A549 (cell line): ENCODE results near the gene PIGO. TPM values are rescaled to one million over a fixed set of nuclear protein-coding genes. Genes with fewer than 3 reads are reported as not detected.

Experiments used
- ATAC-seq, 2 experiments: fragments of 200-7000 bp in 1 of 2; fragments of >200 bp in 1 of 2; cut with Nextera tagmentation in 1 of 2; cut with Tn5 transposase in 1 of 2; 3 replicates each; pipeline versions ENCODE4 v1.8.0 to v1.9.1; 2018 to 2020; ENCODE audit warnings: mild to moderate bottlenecking in 1 of 2, moderate library complexity in 1 of 2
- CTCF ChIA-PET: fragments of 300-600 bp; sonication (Branson Sonifier 250); formaldehyde crosslinking; extraction: SDS; loops from one replicate; lab custom pipeline; 2021; ENCODE audit warnings: antibody characterized with exemption, inconsistent platforms; lab: Yijun Ruan, JAX
- POLR2A ChIA-PET: fragments of 350-600 bp; formaldehyde crosslinking; extraction: SDS; loops from one replicate; lab custom pipeline; 2021; ENCODE audit warnings: antibody characterized with exemption, inconsistent platforms; lab: Yijun Ruan, JAX
- DNase-seq, 2 experiments: peaks; one replicate each; pipeline versions ENCODE4 v3.0.0 to v3.0.0-alpha.2; 2011 to 2016; ENCODE audit warnings: low read depth in 1 of 2, low spot score in 1 of 2
- FAIRE-seq: peaks from 2 replicates; lab custom pipeline; 2011; peaks lifted over from hg19 to GRCh38; lab: Jason Lieb, UNC
- H3K27ac ChIP-seq, 2 experiments: fragments of >200 bp; sonication (Bioruptor Twin); formaldehyde crosslinking; 3 replicates each; pipeline ENCODE4 v1.5.1; 2016 to 2017
- H3K4me1 ChIP-seq: fragments of >200 bp; sonication (Bioruptor Twin); formaldehyde crosslinking; 3 replicates; pipeline ENCODE4 v1.6.1; 2016
- H3K4me2 ChIP-seq: fragments of >200 bp; sonication (Bioruptor Twin); formaldehyde crosslinking; 3 replicates; pipeline ENCODE4 v1.6.1; 2016
- H3K4me3 ChIP-seq: fragments of >200 bp; sonication (Bioruptor Twin); formaldehyde crosslinking; 3 replicates; pipeline ENCODE4 v1.5.1; 2016
- H3K9me3 ChIP-seq: fragments of >200 bp; sonication (Bioruptor Twin); formaldehyde crosslinking; 3 replicates; pipeline ENCODE4 v1.6.1; 2016
- ATOH8 ChIP-seq: fragments of 250-450 bp; sonication (Bioruptor Pico); IDR thresholded peaks from 2 replicates; pipeline ENCODE4 v1.5.0; 2020; ENCODE audit warnings: low read depth, mild to moderate bottlenecking, moderate library complexity
- BCL3 ChIP-seq: fragments of >200 bp; sonication (Bioruptor Twin); formaldehyde crosslinking; IDR thresholded peaks from 3 replicates; pipeline ENCODE4 v1.6.1; 2016
- CBX8 ChIP-seq: fragments of 200-600 bp; sonication (generic); IDR thresholded peaks from 2 replicates; pipeline ENCODE4 v1.6.1; 2016
- CHD2 ChIP-seq: fragments of 150-350 bp; IDR thresholded peaks from 2 replicates; pipeline ENCODE4 v1.6.1; 2014; ENCODE audit warnings: low read length; ENCODE audit not compliant: partially characterized antibody
- EP300 ChIP-seq, 2 experiments: fragments of >200 bp; sonication (Bioruptor Twin); formaldehyde crosslinking; IDR thresholded peaks; 2 replicates in 1 of 2; 3 replicates in 1 of 2; pipeline ENCODE4 v1.6.1; 2016 to 2017
- HEYL ChIP-seq: fragments of 250-450 bp; sonication (Bioruptor Pico); IDR thresholded peaks from 2 replicates; pipeline ENCODE4 v1.8.0; 2021; ENCODE audit warnings: mild to moderate bottlenecking, moderate library complexity
- HMGXB4 ChIP-seq: fragments of 250-450 bp; sonication (Bioruptor Pico); IDR thresholded peaks from 2 replicates; pipeline ENCODE4 v1.5.0; 2021; ENCODE audit warnings: mild to moderate bottlenecking, moderate library complexity, borderline replicate concordance
- JUN ChIP-seq, 2 experiments: fragments of >200 bp; sonication (Bioruptor Twin); formaldehyde crosslinking; IDR thresholded peaks; 2 replicates in 1 of 2; 3 replicates in 1 of 2; pipeline ENCODE4 v1.6.1; 2016 to 2017
- MAZ ChIP-seq: fragments of 150-350 bp; IDR thresholded peaks from 2 replicates; pipeline ENCODE4 v1.6.1; 2014; ENCODE audit warnings: antibody characterized with exemption, low read depth, low read length, borderline replicate concordance
- MYC ChIP-seq: IDR thresholded peaks from 2 replicates; pipeline ENCODE4 v1.6.1; 2012; ENCODE audit warnings: mild to moderate bottlenecking, inconsistent platforms, low read length, improper control_type of control experiment, borderline replicate concordance
- NFE2L2 ChIP-seq: fragments of 150-350 bp; conservative IDR thresholded peaks from 2 replicates; pipeline ENCODE4 v1.6.1; 2014; ENCODE audit warnings: low read length
- PHF8 ChIP-seq: fragments of 200-600 bp; sonication (generic); IDR thresholded peaks from 2 replicates; pipeline ENCODE4 v1.6.1; 2016; ENCODE audit warnings: low read depth, mild to moderate bottlenecking, antibody characterized with exemption, moderate library complexity, borderline replicate concordance
- POLR2AphosphoS2 ChIP-seq: conservative IDR thresholded peaks from 2 replicates; pipeline ENCODE4 v1.6.1; 2012; ENCODE audit warnings: low read length, improper control_type of control experiment, inconsistent platforms
- SMC3 ChIP-seq: fragments of >200 bp; sonication (Bioruptor Twin); formaldehyde crosslinking; IDR thresholded peaks from 3 replicates; pipeline ENCODE4 v1.6.1; 2018; ENCODE audit warnings: inconsistent platforms
- TFCP2L1 ChIP-seq: fragments of 250-450 bp; sonication (Bioruptor Pico); IDR thresholded peaks from 2 replicates; pipeline ENCODE4 v1.5.0; 2021; ENCODE audit warnings: mild to moderate bottlenecking
- ZC3H11A ChIP-seq: fragments of 450-650 bp; IDR thresholded peaks from 2 replicates; pipeline ENCODE4 v1.6.1; 2014; ENCODE audit warnings: antibody characterized with exemption, mild to moderate bottlenecking
- WGBS: methylation state at CpG from one replicate; pipeline ENCODE4 v1.1.6; 2017; ENCODE audit errors: missing lambda C conversion rate; 5-methylcytosine and 5-hydroxymethylcytosine counted together
- polyA plus RNA-seq, 4 experiments: library from polyadenylated mRNA; depleted of rRNA in 3 of 4; stranded (reverse); fragments of >200 nt; fragmentation: RNase III in 1 of 4; extraction: RNeasy Plus Mini Kit Qiagen cat#74134 plus additional on column Dnase treatment in 1 of 4; gene quantifications; 2 replicates in 3 of 4; 3 replicates in 1 of 4; pipeline ENCODE4 v1.2.3, GENCODE V29; 2011 to 2017
- TF ChIP-seq, protein P1 (sequence below): fragments of >200 bp; sonication (Bioruptor Twin); formaldehyde crosslinking; IDR thresholded peaks from 3 replicates; pipeline ENCODE4 v1.5.1; 2016

The PIGO gene
- polyA plus RNA-seq, 2 of the 4 experiments (the other 2 are of a cell fraction) = 47.0 to 50.4 TPM

DNA sequence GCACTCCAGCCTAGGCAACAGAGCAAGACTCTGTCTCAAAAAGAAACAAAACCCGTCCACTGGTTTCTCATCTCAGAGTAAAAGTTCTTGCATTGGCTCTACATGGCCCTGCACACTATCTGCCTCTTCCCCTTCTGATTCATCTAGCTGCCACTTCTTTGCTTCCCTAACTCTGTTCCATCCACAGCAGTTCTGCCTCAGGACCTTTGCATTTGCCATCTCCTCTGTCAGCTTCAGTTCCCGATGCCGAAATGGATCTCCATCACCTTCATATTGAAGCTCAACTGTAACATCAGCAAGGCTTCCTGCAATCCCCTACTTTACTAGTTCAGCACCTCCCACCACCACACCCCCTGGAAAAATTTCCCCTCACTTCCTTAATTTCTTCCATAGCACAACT, 1.2 kb upstream of the PIGO start:
- ATAC-seq (no peak), FAIRE-seq (no peak), DNase-seq (no peak)
- ChIA-PET CTCF (interaction anchor here (0.8 to 7.3 kb wide), 10 partner anchors 10 to 456 kb away, joined by 3 to 110 read pairs (median 8); partner anchors contain the start of genes ATOSB, FANCG and VCP), POLR2A (interaction anchor here (0.7 to 1.8 kb wide), 3 partner anchors 14 to 215 kb away, joined by 4 to 7 read pairs (median 5); partner anchors contain the start of gene FANCG)
- H3K4me1 ChIP-seq = peaks cover 20% of the 10 kb centered on the region
- no peak overlapping the region for H3K4me2 ChIP-seq
- H3K27ac ChIP-seq = no peak overlapping the region
- TF ChIP-seq MAZ (no peak), CBX8 (no peak), EP300 (IDR thresholded peaks at IDR 0.05) (no peak), BCL3 (no peak), HMGXB4 (CRISPR knock-in tag) (no peak), HEYL (CRISPR knock-in tag) (no peak), JUN (IDR thresholded peaks at IDR 0.05) (no peak), TFCP2L1 (no peak)
- TF ChIP-seq, protein P1, sequence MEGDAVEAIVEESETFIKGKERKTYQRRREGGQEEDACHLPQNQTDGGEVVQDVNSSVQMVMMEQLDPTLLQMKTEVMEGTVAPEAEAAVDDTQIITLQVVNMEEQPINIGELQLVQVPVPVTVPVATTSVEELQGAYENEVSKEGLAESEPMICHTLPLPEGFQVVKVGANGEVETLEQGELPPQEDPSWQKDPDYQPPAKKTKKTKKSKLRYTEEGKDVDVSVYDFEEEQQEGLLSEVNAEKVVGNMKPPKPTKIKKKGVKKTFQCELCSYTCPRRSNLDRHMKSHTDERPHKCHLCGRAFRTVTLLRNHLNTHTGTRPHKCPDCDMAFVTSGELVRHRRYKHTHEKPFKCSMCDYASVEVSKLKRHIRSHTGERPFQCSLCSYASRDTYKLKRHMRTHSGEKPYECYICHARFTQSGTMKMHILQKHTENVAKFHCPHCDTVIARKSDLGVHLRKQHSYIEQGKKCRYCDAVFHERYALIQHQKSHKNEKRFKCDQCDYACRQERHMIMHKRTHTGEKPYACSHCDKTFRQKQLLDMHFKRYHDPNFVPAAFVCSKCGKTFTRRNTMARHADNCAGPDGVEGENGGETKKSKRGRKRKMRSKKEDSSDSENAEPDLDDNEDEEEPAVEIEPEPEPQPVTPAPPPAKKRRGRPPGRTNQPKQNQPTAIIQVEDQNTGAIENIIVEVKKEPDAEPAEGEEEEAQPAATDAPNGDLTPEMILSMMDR = no peak
- no peak overlapping the region for H3K4me3 ChIP-seq
- WGBS = 87% methylated on average over 3 of the region's 3 CpGs
- H3K9me3 ChIP-seq = no peaks in the 10 kb centered on the region

DNA sequence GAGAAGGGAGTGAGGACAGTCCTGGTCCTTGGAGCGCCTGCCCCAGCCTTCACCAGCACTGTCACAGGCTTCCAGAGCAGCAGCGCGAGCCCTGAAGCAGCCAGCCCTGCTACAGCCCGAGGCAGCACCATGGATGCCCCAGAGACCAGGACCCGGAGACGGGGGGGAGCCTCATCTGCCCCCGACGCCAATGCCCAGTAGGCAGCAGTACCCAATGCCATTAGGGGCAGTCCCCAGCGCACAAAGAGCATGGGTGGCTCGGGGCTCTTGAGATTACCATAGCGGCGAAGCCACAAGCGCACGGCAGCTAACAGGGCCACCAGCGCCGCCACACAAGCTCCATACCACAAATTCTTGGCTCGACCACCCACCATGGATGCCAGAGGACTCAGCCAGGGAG, 4.9 kb downstream of the PIGO start:
- ATAC-seq (no peak), DNase-seq (no peak), FAIRE-seq (no peak)
- no peaks in the 10 kb centered on the region for H3K9me3 ChIP-seq
- WGBS = 94% methylated on average over 16 of the region's 17 CpGs
- POLR2A ChIA-PET = interaction anchor here (1.0 to 7.2 kb wide), 3 partner anchors 11 to 19 kb away, joined by 3 to 63 read pairs (median 9); partner anchors contain the start of genes FANCG and VCP
- CTCF ChIA-PET = interaction anchor here (1.0 to 7.3 kb wide), 6 partner anchors 9 to 192 kb away, joined by 4 to 99 read pairs (median 8); partner anchors contain the start of gene FANCG
- peaks cover 9% of the 10 kb centered on the region for H3K4me1 ChIP-seq
- no peak overlapping the region for H3K27ac ChIP-seq
- TF ChIP-seq JUN (IDR thresholded peaks at IDR 0.05) (no peak), PHF8 (no peak), SMC3 (no peak), ZC3H11A (no peak), NFE2L2 (no peak), POLR2AphosphoS2 (no peak), ATOH8 (CRISPR knock-in tag) (no peak), CHD2 (no peak), MYC (no peak)
- TF ChIP-seq, protein P1 = no peak
- TF ChIP-seq, all 56 proteins: peak for 0
- Histone ChIP-seq H3K4me3 (no peak overlapping the region), H3K4me2 (no peak overlapping the region)
